Endodermal cell (in vitro differentiated cells): ENCODE results near the gene METAP2. TPM values are rescaled to one million over a fixed set of nuclear protein-coding genes. Genes with fewer than 3 reads are reported as not detected.

ENCODE experiments used
- DNase-seq: peaks from one replicate; pipeline ENCODE4 v3.0.0-alpha.2; 2017
- H3K27ac ChIP-seq: 2 replicates; pipeline ENCODE4 v1.5.1; 2013; ENCODE audit warnings: mild to moderate bottlenecking, low read depth, low read length, moderate library complexity
- H3K27me3 ChIP-seq: 2 replicates; pipeline ENCODE4 v1.6.1; 2013; ENCODE audit warnings: mild to moderate bottlenecking, low read length, moderate library complexity; ENCODE audit not compliant: insufficient read depth, control insufficient read depth, poor library complexity, severe bottlenecking
- H3K36me3 ChIP-seq: 2 replicates; pipeline ENCODE4 v1.7.0; 2013; ENCODE audit warnings: mild to moderate bottlenecking, low read length, moderate library complexity; ENCODE audit not compliant: control insufficient read depth, insufficient read depth
- H3K4me1 ChIP-seq: one replicate; pipeline ENCODE4 v1.7.0; 2013; ENCODE audit warnings: low read length; ENCODE audit not compliant: control insufficient read depth, insufficient read depth
- H3K4me3 ChIP-seq: 2 replicates; pipeline ENCODE4 v1.5.1; 2013; ENCODE audit warnings: mild to moderate bottlenecking, low read length, moderate library complexity
- H3K9ac ChIP-seq: 2 replicates; pipeline ENCODE4 v1.6.1; 2013; ENCODE audit warnings: mild to moderate bottlenecking, low read length, moderate library complexity; ENCODE audit not compliant: poor library complexity, severe bottlenecking; ENCODE audit errors: extremely low read depth
- H3K9me3 ChIP-seq: 2 replicates; pipeline ENCODE4 v1.6.1; 2013; ENCODE audit warnings: mild to moderate bottlenecking, low read length, moderate library complexity; ENCODE audit not compliant: control insufficient read depth
- H3K27ac Mint-ChIP-seq: 2 replicates; pipeline ENCODE4 v1.8.0; 2020; ENCODE audit warnings: mixed read lengths
- H3K27me3 Mint-ChIP-seq: 2 replicates; pipeline ENCODE4 v1.8.0; 2021; ENCODE audit warnings: mild to moderate bottlenecking, mixed read lengths; ENCODE audit not compliant: insufficient read depth
- H3K36me3 Mint-ChIP-seq: 2 replicates; pipeline ENCODE4 v1.8.0; 2020; ENCODE audit warnings: low read depth, mixed read lengths
- H3K4me1 Mint-ChIP-seq: 2 replicates; pipeline ENCODE4 v1.8.0; 2020; ENCODE audit warnings: mixed read lengths
- H3K4me3 Mint-ChIP-seq: 2 replicates; pipeline ENCODE4 v1.8.0; 2020; ENCODE audit warnings: mild to moderate bottlenecking, moderate library complexity, mixed read lengths
- H3K9me3 Mint-ChIP-seq: 2 replicates; pipeline ENCODE4 v1.8.0; 2020; ENCODE audit warnings: mild to moderate bottlenecking, mixed read lengths
- CTCF ChIP-seq: fragments of 200-600 bp; sonication (generic); conservative IDR thresholded peaks from 2 replicates; pipeline ENCODE4 v1.5.0; 2021; ENCODE audit warnings: antibody characterized with exemption, mild to moderate bottlenecking
- WGBS, 2 experiments: methylation state at CpG; one replicate each; pipeline versions ENCODE4 v1.1.5 to v1.1.7; 2013; ENCODE audit warnings: missing lambda C conversion rate in 2 of 2, mixed read lengths in 1 of 2; ENCODE audit not compliant: insufficient coverage in 1 of 2, insufficient read length in 1 of 2; 5-methylcytosine and 5-hydroxymethylcytosine counted together
- total RNA-seq, 2 donors: library from RNA; stranded (reverse); fragmentation: NEBNext Ultra II Directional in 1 of 2; extraction: Animal tissue kit (Norgen Biotek cat#: 25700) in 1 of 2; gene quantifications; 2 replicates in 1 of 2; 3 replicates in 1 of 2; pipeline ENCODE4 v1.2.1, GENCODE V29; 2021

The METAP2 gene
- total RNA-seq, 2 donors from 2014 or later, result 137 to 152 TPM

DNA sequence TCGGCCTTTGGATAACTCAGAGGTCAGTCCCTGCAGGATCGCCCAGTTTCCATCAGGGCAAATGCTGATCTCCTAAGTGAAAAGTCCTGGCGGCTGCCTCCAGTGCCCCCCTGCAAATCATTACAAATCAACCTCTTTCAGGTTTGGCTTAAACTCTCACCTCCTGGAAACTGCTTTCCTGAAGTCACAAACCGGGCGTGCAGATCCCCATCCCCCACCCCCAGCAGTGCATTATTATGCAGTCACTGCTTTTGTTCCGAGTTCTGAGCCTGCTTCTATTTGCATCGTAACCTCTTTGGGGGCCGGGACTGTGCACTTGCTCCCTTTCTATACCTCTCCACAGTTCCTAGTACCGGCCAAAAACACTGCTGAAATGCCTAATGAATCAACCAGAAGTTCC lies 77.4 kb downstream of the METAP2 start, which contains the start of gene USP44:
Gene USP44 (minus strand): TSS at position 172 of the 400 bp plus-strand sequence. CDS start 17,220 bp downstream, outside the sequence.
- Histone ChIP-seq H3K9ac (no peak within 1 kb of the TSS), H3K27me3 (peaks cover 17% of the 10 kb centered on the region), H3K4me1 (peaks cover 3% of the 10 kb centered on the region), H3K27ac (no peak within 1 kb of the TSS), H3K36me3 (no peaks in the 10 kb centered on the region), H3K4me3 (no peak within 1 kb of the TSS), H3K9me3 (peaks cover 13% of the 10 kb centered on the region)
- peaks cover 11% of the 10 kb centered on the region for H3K9me3 Mint-ChIP-seq
- H3K27ac Mint-ChIP-seq, result peak within 1 kb of the TSS; percentile 65
- peaks cover 5% of the 10 kb centered on the region for H3K36me3 Mint-ChIP-seq
- peaks cover 28% of the 10 kb centered on the region for H3K27me3 Mint-ChIP-seq
- TF ChIP-seq CTCF, result no peak
- WGBS, 2 experiments, result 15 to 22% methylated on average over 4 to 8 of the region's 9 CpGs
- DNase-seq, result peak; percentile 90
- peak within 1 kb of the TSS; percentile 58 for H3K4me3 Mint-ChIP-seq
- H3K4me1 Mint-ChIP-seq, result peaks cover 32% of the 10 kb centered on the region

DNA sequence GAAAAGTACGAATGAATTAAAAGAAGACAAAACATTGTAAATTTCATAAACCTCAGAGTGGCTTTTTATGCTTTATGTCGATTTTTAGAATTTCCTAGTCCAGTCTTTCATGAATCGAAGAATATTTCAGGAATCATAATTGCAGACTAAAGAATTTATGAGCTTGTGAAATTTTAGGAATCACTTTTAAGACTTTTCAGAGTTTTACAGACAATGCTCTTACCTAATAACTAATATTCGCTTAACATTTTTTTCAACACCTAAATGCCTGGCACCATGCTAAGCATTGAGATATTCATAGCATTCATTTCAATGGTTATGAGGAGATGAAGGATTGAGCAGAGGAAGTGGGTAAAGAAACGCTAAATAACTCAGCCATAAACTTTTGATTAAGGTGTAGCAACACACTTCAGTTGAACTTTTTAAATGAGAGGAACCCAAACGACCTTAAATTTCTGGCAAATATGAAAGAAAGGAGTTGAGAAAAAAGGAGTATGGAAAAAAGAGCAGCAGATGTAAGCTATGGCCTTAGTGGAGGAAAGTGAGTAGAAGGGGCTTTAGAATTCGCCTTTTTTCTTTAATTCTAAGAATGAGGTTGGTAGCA lies 78.1 kb downstream of the METAP2 start:
- no peak for TF ChIP-seq CTCF
- Mint-ChIP-seq H3K27ac (peak overlapping the region; percentile 65), H3K4me3 (peak overlapping the region; percentile 58), H3K36me3 (peaks cover 5% of the 10 kb centered on the region), H3K27me3 (peaks cover 21% of the 10 kb centered on the region), H3K4me1 (peaks cover 28% of the 10 kb centered on the region), H3K9me3 (peaks cover 11% of the 10 kb centered on the region)
- Histone ChIP-seq H3K9ac (no peak overlapping the region), H3K4me3 (no peak overlapping the region), H3K36me3 (no peaks in the 10 kb centered on the region), H3K4me1 (peaks cover 3% of the 10 kb centered on the region), H3K9me3 (peaks cover 13% of the 10 kb centered on the region), H3K27ac (no peak overlapping the region), H3K27me3 (peaks cover 10% of the 10 kb centered on the region)
- DNase-seq, result no peak
- WGBS, 2 experiments, result 61 to 67% methylated on average over 5 to 7 of the region's 7 CpGs

DNA sequence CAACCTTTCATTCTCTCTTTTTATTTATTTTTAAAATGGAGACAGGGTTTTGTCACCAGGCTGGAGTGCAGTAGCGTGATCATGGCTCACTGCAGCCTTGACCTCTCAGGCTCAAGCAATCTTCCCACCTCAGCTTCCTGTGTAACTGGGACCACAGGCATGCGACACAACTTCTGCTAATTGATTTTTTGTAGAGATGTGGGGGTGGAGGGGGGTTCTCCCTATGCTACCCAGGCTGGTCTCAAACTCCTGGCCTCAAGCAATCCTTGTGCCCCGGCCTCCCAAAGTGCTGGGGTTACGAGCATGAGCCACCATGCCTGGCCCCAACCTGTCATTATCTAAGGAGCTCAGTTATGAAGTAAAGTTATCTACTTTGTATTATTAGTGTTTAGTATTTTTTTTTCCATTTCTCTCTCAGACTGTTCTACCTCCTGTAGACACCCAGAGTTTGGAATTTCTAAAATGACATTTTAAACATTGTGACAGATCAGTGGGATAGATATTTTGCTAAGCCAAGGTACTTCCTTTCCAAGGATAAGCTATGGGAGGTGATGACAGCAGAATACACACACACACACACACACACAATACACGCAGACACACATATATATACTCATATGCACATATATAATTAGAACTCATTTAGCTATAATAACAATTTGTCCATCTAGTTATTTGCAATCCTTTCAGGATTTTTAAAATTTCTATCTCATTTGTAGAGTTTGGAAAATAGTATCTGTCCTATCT lies 79.4 kb downstream of the METAP2 start:
- Histone ChIP-seq H3K9me3 (peaks cover 13% of the 10 kb centered on the region), H3K36me3 (no peaks in the 10 kb centered on the region), H3K4me3 (no peak overlapping the region), H3K27ac (no peak overlapping the region), H3K9ac (no peak overlapping the region), H3K27me3 (no peaks in the 10 kb centered on the region), H3K4me1 (peaks cover 3% of the 10 kb centered on the region)
- peaks cover 19% of the 10 kb centered on the region for H3K4me1 Mint-ChIP-seq
- no peak for TF ChIP-seq CTCF
- H3K9me3 Mint-ChIP-seq, result peaks cover 11% of the 10 kb centered on the region
- no peak for DNase-seq
- H3K36me3 Mint-ChIP-seq, result peaks cover 5% of the 10 kb centered on the region
- no peak overlapping the region for H3K27ac Mint-ChIP-seq
- H3K4me3 Mint-ChIP-seq, result no peak overlapping the region
- WGBS, 2 experiments, result 96 to 97% methylated on average over 3 to 5 of the region's 5 CpGs
- H3K27me3 Mint-ChIP-seq, result peaks cover 11% of the 10 kb centered on the region
